Activated CD8-positive, alpha-beta memory T cell treated with anti-CD3 and anti-CD28 coated beads for 36 hours (primary cell): ENCODE results near the gene IFITM10. TPM values are rescaled to one million over a fixed set of nuclear protein-coding genes. Genes with fewer than 3 reads are reported as not detected.
"Not testable (repeated sequence)": the region's sequence is repeated elsewhere in the genome, so short reads cannot be mapped to it uniquely, and the experiment has no call there.

Experiments used
- CTCF ChIA-PET: fragments of 350-600 bp; sonication (Branson Sonifier 250); formaldehyde crosslinking; loops from one replicate; lab custom pipeline; 2021; ENCODE audit warnings: antibody characterized with exemption; lab: Charles Lee
- POLR2A ChIA-PET: fragments of 350-600 bp; sonication (Branson Sonifier 250); formaldehyde crosslinking; loops from one replicate; lab custom pipeline; 2021; ENCODE audit warnings: antibody characterized with exemption; lab: Charles Lee
- total RNA-seq, 2 experiments: library from RNA; stranded (reverse); gene quantifications; one replicate each; pipeline ENCODE4 v1.2.3, GENCODE V29; 2021

The IFITM10 gene
- total RNA-seq, 2 experiments from 2014 or later, result 0.61 to 1.2 TPM

- CTCF ChIA-PET, result no interaction called here
- POLR2A ChIA-PET, result no interaction called here
Measured at GRCh38 chr11:1779034-1779805, 28.8 kb upstream of the IFITM10 start.

GRCh38 chr11:1778141-1778911, 27.9 kb upstream of the IFITM10 start:
- POLR2A ChIA-PET, result no interaction called here
- CTCF ChIA-PET, result no interaction called here

- CTCF ChIA-PET, result interaction anchor here (0.8 kb wide), 1 partner anchor 13 kb away, joined by 3 read pairs; no protein-coding TSS in a partner anchor
- POLR2A ChIA-PET, result no interaction called here
Measured at GRCh38 chr11:1777737-1778136, 27.3 kb upstream of the IFITM10 start.

- POLR2A ChIA-PET, result no interaction called here
Measured at GRCh38 chr11:1776944-1777715, 26.7 kb upstream of the IFITM10 start.

GRCh38 chr11:1776331-1776851, 26.0 kb upstream of the IFITM10 start:
- ChIA-PET POLR2A (no interaction called here), CTCF (no interaction called here)

More at GRCh38 chr11:1776944-1777715, 26.7 kb upstream of the IFITM10 start:
- CTCF ChIA-PET, result interaction anchor here (0.8 kb wide), 1 partner anchor 12 kb away, joined by 3 read pairs; no protein-coding TSS in a partner anchor

GRCh38 chr11:1774886-1775285, 24.5 kb upstream of the IFITM10 start:
- ChIA-PET POLR2A (no interaction called here), CTCF (interaction anchor here (2.5 kb wide), 1 partner anchor 81 kb away, joined by 14 read pairs; no protein-coding TSS in a partner anchor)

GRCh38 chr11:1773994-1774550, 23.7 kb upstream of the IFITM10 start:
- CTCF ChIA-PET, result interaction anchor here (1.8 to 2.5 kb wide), 2 partner anchors 59 to 80 kb away, joined by 11 to 14 read pairs; no protein-coding TSS in a partner anchor

GRCh38 chr11:1773131-1773993, 23.0 kb upstream of the IFITM10 start:
- ChIA-PET POLR2A (interaction anchor here (0.6 to 1.8 kb wide), 2 partner anchors 15 to 1147 kb away, joined by 4 to 5 read pairs; no protein-coding TSS in a partner anchor), CTCF (interaction anchor here (1.8 to 2.5 kb wide), 2 partner anchors 60 to 79 kb away, joined by 11 to 14 read pairs; no protein-coding TSS in a partner anchor)

More at GRCh38 chr11:1773994-1774550, 23.7 kb upstream of the IFITM10 start:
- POLR2A ChIA-PET, result interaction anchor here (0.6 to 1.8 kb wide), 2 partner anchors 16 to 1147 kb away, joined by 4 to 5 read pairs; no protein-coding TSS in a partner anchor

- ChIA-PET POLR2A (interaction anchor here (1.8 kb wide), 1 partner anchor 15 kb away, joined by 4 read pairs; no protein-coding TSS in a partner anchor), CTCF (interaction anchor here (0.9 to 2.5 kb wide), 5 partner anchors 15 to 79 kb away, joined by 3 to 14 read pairs (median 5); no protein-coding TSS in a partner anchor)
Measured at GRCh38 chr11:1772270-1773130, 22.1 kb upstream of the IFITM10 start.

- ChIA-PET POLR2A (no interaction called here), CTCF (interaction anchor here (0.9 to 1.1 kb wide), 3 partner anchors 15 to 78 kb away, joined by 3 to 5 read pairs (median 3); no protein-coding TSS in a partner anchor)
Measured at GRCh38 chr11:1771700-1772099, 21.3 kb upstream of the IFITM10 start.

- CTCF ChIA-PET, result interaction anchor here (0.9 to 1.1 kb wide), 3 partner anchors 14 to 77 kb away, joined by 3 to 5 read pairs (median 3); no protein-coding TSS in a partner anchor
Measured at GRCh38 chr11:1771273-1771672, 20.9 kb upstream of the IFITM10 start.

GRCh38 chr11:1770528-1770927, 20.1 kb upstream of the IFITM10 start:
- POLR2A ChIA-PET, result interaction anchor here (0.6 kb wide), 1 partner anchor 20 kb away, joined by 3 read pairs; the partner anchor contains the start of gene IFITM10
- CTCF ChIA-PET, result interaction anchor here (1.4 kb wide), 1 partner anchor 14 kb away, joined by 4 read pairs; no protein-coding TSS in a partner anchor

More at GRCh38 chr11:1771273-1771672, 20.9 kb upstream of the IFITM10 start:
- POLR2A ChIA-PET, result no interaction called here

GRCh38 chr11:1770061-1770460, 19.7 kb upstream of the IFITM10 start:
- ChIA-PET POLR2A (interaction anchor here (0.6 kb wide), 1 partner anchor 20 kb away, joined by 3 read pairs; the partner anchor contains the start of gene IFITM10), CTCF (interaction anchor here (1.0 to 1.4 kb wide), 2 partner anchors 14 to 76 kb away, joined by 4 read pairs; no protein-coding TSS in a partner anchor)

- POLR2A ChIA-PET, result not testable (repeated sequence)
- CTCF ChIA-PET, result interaction anchor here (1.0 to 1.4 kb wide), 3 partner anchors 13 to 76 kb away, joined by 4 to 6 read pairs (median 4); no protein-coding TSS in a partner anchor
Measured at GRCh38 chr11:1769304-1769936, 19.0 kb upstream of the IFITM10 start.

- POLR2A ChIA-PET, result no interaction called here
- CTCF ChIA-PET, result interaction anchor here (0.7 kb wide), 1 partner anchor 66 kb away, joined by 4 read pairs; no protein-coding TSS in a partner anchor
Measured at GRCh38 chr11:1768141-1768469, 17.7 kb upstream of the IFITM10 start.
